ENCODE measurements around the gene NEB.

The NEB gene

DNA sequence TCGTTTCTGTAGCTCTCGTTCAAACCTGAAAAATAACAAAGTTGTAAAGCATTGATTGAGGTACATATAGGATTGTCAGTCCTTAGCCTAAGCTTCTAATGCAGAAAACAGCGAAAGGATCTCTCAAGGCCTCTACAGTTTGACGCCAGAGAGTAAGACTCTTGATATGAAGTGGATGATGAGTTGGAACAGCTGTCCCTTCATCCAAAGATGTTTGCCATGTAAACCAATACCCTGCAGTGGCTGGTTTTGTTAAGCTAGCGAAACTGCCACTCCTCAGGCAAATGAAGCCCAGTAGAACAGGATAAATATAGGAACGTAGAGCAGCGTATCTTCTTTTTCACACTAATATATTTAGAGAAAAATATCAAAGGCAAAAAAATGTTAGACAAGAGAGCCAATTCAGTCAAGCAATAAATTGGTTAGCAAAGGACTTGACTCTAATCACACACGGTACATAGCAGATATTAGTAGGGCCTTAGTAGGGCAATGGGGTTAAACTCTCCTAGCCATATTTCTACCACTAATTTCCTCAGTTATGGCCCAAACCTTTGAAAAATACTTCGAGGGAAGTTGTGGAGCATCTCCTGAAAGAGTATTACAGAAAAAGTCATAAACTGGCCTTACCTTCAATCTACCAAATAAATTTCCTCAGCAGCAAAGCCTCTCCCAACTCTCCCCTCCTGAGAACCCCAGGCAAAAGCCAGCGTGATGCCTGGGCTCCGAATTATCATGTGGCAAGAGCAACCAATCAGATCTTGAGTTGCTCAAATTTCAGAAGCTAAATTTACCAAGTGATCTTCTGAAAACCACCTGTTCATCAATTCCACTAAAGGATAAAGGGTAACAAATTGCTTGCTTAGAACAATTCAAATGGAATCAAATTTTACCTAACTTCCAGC lies at the start of gene NEB:
Gene NEB (minus strand): TSS at position 706 of the 902 bp plus-strand sequence. CDS start 1,320 bp downstream, outside the sequence.
- DNase-seq = no peak

GRCh38 chr2:151783133-151783520 lies 48.9 kb upstream of the NEB start:
- no peak for DNase-seq

DNA sequence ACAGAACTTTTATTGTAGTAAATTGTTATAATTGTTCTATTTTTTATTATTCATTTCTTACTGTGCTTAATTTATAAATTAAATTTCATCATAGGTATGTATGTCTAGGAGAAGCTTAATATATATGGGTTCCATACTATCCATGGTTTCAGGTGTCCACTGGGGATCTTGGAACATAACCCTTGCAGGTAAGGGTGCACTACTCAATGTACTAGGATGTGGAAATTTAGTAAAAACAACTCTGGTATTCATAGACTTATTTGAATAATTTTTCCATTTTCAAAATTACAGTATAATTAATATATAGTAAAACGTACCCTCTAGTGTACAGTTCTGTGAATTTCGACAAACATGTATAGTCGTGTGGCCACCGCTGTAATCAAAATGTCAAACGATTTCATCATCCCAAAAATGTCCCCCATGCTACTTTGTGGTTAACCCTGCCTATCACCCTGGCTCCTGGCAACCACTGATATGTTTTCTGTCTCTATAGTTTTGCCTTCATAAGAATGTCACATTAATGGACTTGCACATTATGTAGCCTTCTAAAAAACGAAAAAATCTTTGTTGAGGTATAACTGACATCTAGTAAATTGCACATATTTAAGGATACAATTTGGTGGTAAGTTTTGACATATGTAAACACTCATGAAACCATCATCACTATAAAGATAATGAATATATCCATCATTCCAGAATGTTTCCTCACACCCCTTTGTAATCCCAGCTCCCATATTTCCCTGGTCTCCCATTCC lies 48.3 kb upstream of the NEB start:
- DNase-seq = no peak

DNA sequence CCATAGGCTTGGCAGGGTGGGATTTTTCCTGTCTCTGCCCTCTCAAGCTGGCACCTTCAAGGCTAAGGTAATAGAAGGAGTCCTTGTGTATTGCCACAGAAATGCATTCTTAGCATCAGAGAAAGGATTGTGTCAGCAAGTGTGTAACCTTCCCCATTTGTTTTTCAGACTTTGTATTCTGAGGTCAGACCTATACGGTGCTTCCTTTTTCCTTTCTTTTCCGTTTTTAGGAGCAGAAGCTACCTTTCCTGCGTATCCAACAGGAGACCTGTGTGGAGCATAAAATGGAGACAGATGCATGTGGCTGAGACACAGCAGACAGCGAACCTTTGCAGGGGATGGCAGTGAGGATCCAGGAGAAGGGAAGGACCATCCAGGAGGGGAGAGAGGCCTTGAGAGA lies 47.4 kb upstream of the NEB start:
- no peak for DNase-seq

- DNase-seq = no peak
Observed at GRCh38 chr2:151780938-151781337, 46.7 kb upstream of the NEB start.

- DNase-seq = no peak
Observed at GRCh38 chr2:151777935-151778334, 43.7 kb upstream of the NEB start.

- DNase-seq = no peak
Observed at GRCh38 chr2:151777487-151777886, 43.2 kb upstream of the NEB start.

GRCh38 chr2:151776367-151776766 lies 42.1 kb upstream of the NEB start:
- DNase-seq = no peak

DNA sequence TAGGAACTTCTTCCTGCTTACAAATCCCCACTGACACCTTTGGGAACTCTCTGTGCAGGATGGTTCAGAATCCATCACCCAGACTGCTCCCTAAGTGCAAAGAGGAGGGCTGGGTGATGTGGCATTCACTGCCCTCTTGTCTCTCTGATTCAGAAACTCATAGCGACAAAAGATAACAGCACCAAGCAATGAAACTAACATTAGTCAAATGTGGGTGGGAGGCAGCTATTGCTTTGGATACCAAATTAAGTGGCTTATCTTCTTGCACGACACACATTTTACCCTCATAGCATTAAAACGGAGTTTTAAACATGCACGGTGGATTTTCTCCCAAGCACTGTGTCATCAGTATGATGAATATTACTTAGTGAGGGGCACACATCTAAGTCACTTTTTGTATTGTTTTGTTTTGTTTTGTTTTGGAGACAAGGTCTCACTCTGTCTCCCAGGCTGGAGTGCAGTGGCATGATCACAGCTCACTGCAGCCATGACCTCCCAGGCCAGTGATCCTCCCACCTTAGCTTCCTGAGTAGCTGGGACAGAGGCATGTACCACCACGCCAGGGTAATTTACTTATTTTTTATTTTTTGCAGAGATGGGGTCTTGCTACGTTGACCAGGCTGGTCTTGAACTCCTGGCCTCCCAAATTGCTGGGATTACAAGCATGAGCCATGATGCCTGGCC lies 40.9 kb upstream of the NEB start:
- no peak for DNase-seq

GRCh38 chr2:151774506-151774905 lies 40.2 kb upstream of the NEB start:
- DNase-seq = no peak

DNA sequence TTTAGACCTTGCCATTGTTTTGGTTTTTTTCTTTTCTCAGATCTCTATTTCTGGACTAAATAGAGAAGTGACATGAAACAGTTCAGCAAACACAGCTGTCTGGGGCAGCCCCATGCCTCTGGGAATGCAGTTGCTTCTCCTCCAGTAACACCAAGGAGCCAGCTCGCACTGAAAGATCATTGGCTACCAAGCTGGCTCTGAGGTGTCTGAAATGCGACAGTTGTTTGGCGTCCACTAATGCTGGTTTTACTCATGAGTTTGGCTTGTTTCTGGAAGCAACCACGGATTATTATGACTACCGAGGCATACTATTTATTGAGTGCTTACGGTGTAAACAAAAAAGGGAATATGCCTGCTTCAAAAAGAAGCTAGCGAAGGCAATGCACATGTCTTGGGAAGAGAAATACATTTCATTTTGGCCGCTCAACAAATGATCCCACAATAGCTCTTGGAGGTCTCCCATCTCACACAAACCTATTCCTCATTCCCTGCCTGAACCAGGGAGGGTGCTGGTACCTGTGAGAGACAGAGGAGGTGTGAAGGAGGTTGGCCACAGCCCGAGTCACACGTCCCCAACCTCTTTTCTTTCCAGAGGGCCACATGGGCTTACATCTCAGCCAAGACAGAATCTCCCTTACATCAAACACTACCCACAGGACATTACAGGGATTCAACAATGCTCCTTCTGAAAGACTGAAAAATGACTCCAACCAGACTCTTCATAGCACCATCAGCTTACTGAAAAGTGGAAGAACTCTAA lies 37.5 kb upstream of the NEB start:
- DNase-seq = no peak

DNA sequence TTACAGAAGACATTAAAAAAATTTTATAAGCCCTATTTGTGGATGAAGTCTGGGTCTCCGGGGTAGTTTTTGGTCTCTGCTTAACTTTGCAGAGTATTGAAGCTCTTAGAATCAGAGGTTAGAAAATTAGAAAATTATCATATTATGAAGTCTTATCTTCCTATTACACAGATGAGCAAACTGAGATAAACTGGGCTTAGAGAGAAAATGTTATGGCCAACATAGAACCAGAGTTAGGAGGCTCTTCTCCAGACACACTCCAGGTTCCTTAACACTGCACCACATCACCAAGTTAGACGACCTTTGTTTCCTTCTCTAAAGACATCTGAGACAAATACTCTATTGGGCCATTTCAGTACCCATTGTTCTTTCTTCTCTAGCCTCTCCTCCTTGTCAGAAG lies 36.7 kb upstream of the NEB start:
- DNase-seq = no peak

DNA sequence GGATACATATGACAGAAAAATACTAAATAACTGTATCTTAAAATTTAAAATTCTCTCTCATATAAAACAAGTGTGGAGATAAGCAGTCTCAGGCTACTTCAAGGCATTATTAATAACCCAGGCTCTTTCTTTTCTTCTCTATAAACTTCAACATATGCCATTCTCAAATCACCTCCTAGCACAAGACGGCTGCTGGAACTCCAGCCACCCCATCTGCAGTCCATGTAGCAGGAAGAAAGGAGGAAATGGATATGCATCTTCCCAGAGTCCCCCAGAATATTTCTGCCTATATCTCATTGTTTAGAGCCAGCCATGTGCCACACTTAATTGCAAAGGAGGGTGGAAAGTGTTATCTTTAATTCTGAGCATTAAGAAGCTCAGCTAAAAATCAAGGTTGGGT lies 35.3 kb upstream of the NEB start:
- DNase-seq = no peak

- DNase-seq = no peak
Observed at GRCh38 chr2:151767536-151767935, 33.3 kb upstream of the NEB start.

DNA sequence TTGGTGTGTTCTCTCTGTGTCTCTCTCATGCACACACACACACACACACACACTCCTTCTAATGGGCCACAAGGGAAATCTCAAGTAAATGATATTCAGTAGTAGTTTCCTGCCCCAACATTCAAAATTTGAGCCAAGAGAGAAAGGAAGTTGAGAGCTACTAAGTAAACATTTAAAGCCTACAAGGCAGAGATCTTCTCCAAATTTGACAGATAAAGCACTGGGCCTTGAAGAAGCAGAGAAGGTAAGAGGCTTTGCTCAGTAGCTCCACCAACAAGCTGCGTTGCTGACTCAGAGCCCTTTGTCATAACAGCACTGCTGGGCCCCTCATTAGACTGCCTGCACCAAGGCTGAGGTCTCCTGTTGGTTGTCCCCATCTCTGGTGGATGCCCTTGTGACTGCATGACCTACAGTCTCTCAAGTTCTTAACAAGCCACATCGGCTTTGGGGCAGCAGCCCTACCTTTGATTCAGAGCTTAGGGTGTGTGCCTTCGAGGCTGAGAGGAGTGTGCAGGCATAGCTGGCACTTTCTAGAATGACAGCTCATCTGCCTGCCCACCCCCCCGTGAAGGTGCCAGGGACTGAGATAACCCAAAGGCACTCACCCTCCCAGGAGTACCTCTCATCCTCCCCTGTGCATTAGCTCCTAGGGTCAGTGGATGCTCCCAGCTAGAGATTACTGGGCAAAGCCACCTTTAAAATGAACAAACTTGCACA lies 32.3 kb upstream of the NEB start:
- no peak for DNase-seq

GRCh38 chr2:151765760-151766410 lies 31.6 kb upstream of the NEB start:
- no peak for DNase-seq

GRCh38 chr2:151762694-151763093 lies 28.4 kb upstream of the NEB start:
- DNase-seq = no peak

DNA sequence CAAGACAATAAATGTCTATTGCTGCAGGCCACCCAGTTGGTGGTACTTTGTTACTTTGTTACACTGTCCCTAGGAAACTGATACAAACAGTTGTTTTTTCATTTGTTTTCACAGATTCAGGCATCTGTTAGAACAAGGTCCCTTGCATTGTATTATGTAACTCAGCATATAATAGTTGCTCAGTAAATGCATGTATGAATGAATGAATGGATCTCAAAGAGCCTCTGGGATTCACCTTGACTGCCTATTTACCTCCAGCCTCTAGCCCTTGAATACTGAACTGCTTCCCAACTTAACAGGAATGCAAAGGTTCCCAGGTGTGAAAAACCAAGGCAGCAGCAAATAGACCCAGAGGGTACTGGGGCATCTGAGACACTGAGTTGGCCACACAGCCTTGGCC lies 27.4 kb upstream of the NEB start:
- no peak for DNase-seq

DNA sequence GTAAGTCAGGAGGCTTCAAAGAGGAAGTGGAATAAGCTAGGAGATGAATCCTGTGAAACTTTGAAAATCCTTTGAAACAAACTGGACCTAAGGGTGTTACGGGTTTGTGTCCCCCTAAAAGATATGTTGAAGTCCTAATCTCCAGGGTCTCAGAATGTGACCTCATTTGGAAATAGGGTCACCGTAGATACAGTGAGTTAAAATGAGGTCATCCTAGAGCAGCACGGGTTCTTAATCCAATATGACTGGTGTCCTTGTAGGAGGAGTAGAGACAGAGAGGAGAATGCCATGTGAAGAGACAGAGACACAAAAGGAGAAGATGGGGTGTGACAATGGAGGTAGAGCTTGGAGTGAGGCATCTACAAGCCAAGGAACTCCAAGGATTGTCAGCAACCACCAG lies 26.9 kb upstream of the NEB start:
- no peak for DNase-seq

- no peak for DNase-seq
Observed at GRCh38 chr2:151760139-151760650, 25.9 kb upstream of the NEB start.

DNA sequence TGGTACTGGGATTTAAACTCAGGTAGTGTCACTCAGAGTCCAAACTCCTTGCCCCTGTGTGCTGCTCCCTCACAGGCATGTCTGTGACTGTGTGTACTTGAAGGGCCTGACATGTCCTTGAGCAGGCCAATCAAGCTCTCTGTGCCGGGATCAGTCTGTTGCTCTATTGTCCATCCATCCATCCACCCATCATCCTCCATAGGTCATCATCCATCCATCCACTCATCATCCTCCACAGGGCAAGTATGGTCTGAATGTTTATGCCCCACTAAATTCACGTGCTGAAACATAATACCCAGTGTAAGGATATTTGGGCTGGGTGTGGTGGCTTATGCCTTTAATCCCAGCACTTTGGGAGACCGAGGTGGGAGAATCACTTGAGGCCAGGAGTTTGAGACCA lies 24.5 kb upstream of the NEB start:
- no peak for DNase-seq

All from NCI-H1417 treated with DMSO at 0.1 percent for 48 hours (cell line).